HepG2 (cell line): ENCODE measurements around the gene SKIDA1. TPM values are rescaled to one million over a fixed set of nuclear protein-coding genes. Genes with fewer than 3 reads are reported as not detected.

ENCODE experiments used
- ELF3 ChIP-seq: IDR thresholded peaks from 2 replicates; pipeline ENCODE4 v1.6.1; 2016; ENCODE audit warnings: missing genetic modification reagents, missing compliant biosample characterization
- EZH2 ChIP-seq: conservative IDR thresholded peaks from 2 replicates; pipeline ENCODE4 v1.6.1; 2012; ENCODE audit warnings: mild to moderate bottlenecking, low read depth, low read length, moderate library complexity
- GLI4 ChIP-seq: sonication (generic); formaldehyde crosslinking; IDR thresholded peaks from 2 replicates; pipeline ENCODE4 v1.5.1; 2020; ENCODE audit warnings: missing genetic modification reagents, mild to moderate bottlenecking, moderate library complexity, borderline replicate concordance
- HMG20B ChIP-seq: conservative IDR thresholded peaks from 2 replicates; pipeline ENCODE4 v1.6.1; 2016; ENCODE audit warnings: missing genetic modification reagents, missing compliant biosample characterization
- HOXA7 ChIP-seq: sonication (generic); formaldehyde crosslinking; IDR thresholded peaks from 2 replicates; pipeline ENCODE4 v1.8.1; 2022; ENCODE audit warnings: mild to moderate bottlenecking, missing genetic modification reagents, moderate library complexity
- IKZF4 ChIP-seq: sonication (generic); formaldehyde crosslinking; IDR thresholded peaks from 2 replicates; pipeline ENCODE4 v1.5.1; 2020; ENCODE audit warnings: borderline replicate concordance, mild to moderate bottlenecking, low read depth, missing genetic modification reagents; ENCODE audit errors: not compliant biosample characterization
- NAIF1 ChIP-seq: sonication (generic); formaldehyde crosslinking; IDR thresholded peaks from 2 replicates; pipeline ENCODE4 v1.5.0; 2020; ENCODE audit warnings: mild to moderate bottlenecking, missing genetic modification reagents, borderline replicate concordance
- SCMH1 ChIP-seq: sonication (generic); formaldehyde crosslinking; IDR thresholded peaks from 2 replicates; pipeline ENCODE4 v1.9.0; 2021; ENCODE audit warnings: missing genetic modification reagents, mild to moderate bottlenecking, borderline replicate concordance
- SRY ChIP-seq: sonication (generic); formaldehyde crosslinking; IDR thresholded peaks from 2 replicates; pipeline ENCODE4 v1.8.0; 2022; ENCODE audit warnings: mild to moderate bottlenecking, missing genetic modification reagents
- ZFP37 ChIP-seq: sonication (generic); formaldehyde crosslinking; IDR thresholded peaks from 2 replicates; pipeline ENCODE4 v1.4.0; 2020; ENCODE audit warnings: missing genetic modification reagents, borderline replicate concordance
- ZNF343 ChIP-seq: sonication (generic); formaldehyde crosslinking; IDR thresholded peaks from 2 replicates; pipeline ENCODE4 v1.4.0; 2020; ENCODE audit warnings: mild to moderate bottlenecking, missing genetic modification reagents
- ZNF569 ChIP-seq: sonication (generic); formaldehyde crosslinking; IDR thresholded peaks from 2 replicates; pipeline ENCODE4 v1.5.0; 2020; ENCODE audit warnings: mild to moderate bottlenecking, missing genetic modification reagents, moderate library complexity, borderline replicate concordance
- ZNF607 ChIP-seq: sonication (generic); formaldehyde crosslinking; IDR thresholded peaks from 2 replicates; pipeline ENCODE4 v1.5.1; 2020; ENCODE audit warnings: missing genetic modification reagents, mild to moderate bottlenecking, borderline replicate concordance
- ZSCAN9 ChIP-seq: IDR thresholded peaks from 2 replicates; pipeline ENCODE4 v1.6.1; 2016; ENCODE audit warnings: borderline replicate concordance
- polyA plus RNA-seq, 8 experiments: library from polyadenylated mRNA; depleted of rRNA in 3 of 8; stranded (reverse) in 7 of 8; unstranded in 1 of 8; fragments of >200 nt; fragmentation: Illumina TruSeq in 4 of 8; extraction: Trizol in 4 of 8; gene quantifications; 2 replicates each; pipeline versions ENCODE4 v1.2.1 to v1.2.3, GENCODE V29; 2011 to 2016; ENCODE audit warnings: low read depth in 4 of 8, missing spikeins in 1 of 8, mixed read lengths in 1 of 8; ENCODE audit not compliant: insufficient read depth in 1 of 8
- total RNA-seq, 5 experiments: library from RNA; depleted of rRNA; stranded (reverse); fragments of >200 nt; fragmentation: Illumina TruSeq; extraction: Trizol; gene quantifications; 2 replicates each; pipeline ENCODE4 v1.2.3, GENCODE V29; 2016; ENCODE audit warnings: low read depth in 1 of 5
- TF ChIP-seq, protein P1 (sequence below), 2 experiments: sonication (generic) in 1 of 2; formaldehyde crosslinking in 1 of 2; IDR thresholded peaks; 2 replicates each; pipeline versions ENCODE4 v1.4.0 to v1.6.1; 2018 to 2020; ENCODE audit warnings: missing genetic modification reagents in 2 of 2, borderline replicate concordance in 1 of 2, low read depth in 1 of 2, mild to moderate bottlenecking in 1 of 2, missing biosample characterization in 1 of 2
- TF ChIP-seq, protein P2 (sequence below): sonication (generic); formaldehyde crosslinking; IDR thresholded peaks from 2 replicates; pipeline ENCODE4 v1.4.0; 2020; ENCODE audit warnings: mild to moderate bottlenecking, missing genetic modification reagents

The SKIDA1 gene
- total and polyA plus RNA-seq, 2 of the 13 experiments (the other 11 are each of a cell fraction or from before 2014, with no cell fraction given) = 0.73 to 1.5 TPM

GRCh38 chr10:21496343-21497176 lies 28.9 kb downstream of the SKIDA1 start (continued):
- TF ChIP-seq, protein P1, sequence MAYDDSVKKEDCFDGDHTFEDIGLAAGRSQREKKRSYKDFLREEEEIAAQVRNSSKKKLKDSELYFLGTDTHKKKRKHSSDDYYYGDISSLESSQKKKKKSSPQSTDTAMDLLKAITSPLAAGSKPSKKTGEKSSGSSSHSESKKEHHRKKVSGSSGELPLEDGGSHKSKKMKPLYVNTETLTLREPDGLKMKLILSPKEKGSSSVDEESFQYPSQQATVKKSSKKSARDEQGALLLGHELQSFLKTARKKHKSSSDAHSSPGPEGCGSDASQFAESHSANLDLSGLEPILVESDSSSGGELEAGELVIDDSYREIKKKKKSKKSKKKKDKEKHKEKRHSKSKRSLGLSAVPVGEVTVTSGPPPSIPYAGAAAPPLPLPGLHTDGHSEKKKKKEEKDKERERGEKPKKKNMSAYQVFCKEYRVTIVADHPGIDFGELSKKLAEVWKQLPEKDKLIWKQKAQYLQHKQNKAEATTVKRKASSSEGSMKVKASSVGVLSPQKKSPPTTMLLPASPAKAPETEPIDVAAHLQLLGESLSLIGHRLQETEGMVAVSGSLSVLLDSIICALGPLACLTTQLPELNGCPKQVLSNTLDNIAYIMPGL (CRISPR knock-in tag; IDR thresholded peaks at IDR 0.05; ENCODE audit: borderline replicate concordance in 1 of 2, low read depth in 1 of 2) = peak; percentile 68 to 93
- no peak for TF ChIP-seq SCMH1 (CRISPR knock-in tag)
- no peak for TF ChIP-seq EZH2
- TF ChIP-seq HMG20B (CRISPR knock-in tag) = no peak
- TF ChIP-seq ZNF569 (CRISPR knock-in tag) = no peak
- TF ChIP-seq, protein P2, sequence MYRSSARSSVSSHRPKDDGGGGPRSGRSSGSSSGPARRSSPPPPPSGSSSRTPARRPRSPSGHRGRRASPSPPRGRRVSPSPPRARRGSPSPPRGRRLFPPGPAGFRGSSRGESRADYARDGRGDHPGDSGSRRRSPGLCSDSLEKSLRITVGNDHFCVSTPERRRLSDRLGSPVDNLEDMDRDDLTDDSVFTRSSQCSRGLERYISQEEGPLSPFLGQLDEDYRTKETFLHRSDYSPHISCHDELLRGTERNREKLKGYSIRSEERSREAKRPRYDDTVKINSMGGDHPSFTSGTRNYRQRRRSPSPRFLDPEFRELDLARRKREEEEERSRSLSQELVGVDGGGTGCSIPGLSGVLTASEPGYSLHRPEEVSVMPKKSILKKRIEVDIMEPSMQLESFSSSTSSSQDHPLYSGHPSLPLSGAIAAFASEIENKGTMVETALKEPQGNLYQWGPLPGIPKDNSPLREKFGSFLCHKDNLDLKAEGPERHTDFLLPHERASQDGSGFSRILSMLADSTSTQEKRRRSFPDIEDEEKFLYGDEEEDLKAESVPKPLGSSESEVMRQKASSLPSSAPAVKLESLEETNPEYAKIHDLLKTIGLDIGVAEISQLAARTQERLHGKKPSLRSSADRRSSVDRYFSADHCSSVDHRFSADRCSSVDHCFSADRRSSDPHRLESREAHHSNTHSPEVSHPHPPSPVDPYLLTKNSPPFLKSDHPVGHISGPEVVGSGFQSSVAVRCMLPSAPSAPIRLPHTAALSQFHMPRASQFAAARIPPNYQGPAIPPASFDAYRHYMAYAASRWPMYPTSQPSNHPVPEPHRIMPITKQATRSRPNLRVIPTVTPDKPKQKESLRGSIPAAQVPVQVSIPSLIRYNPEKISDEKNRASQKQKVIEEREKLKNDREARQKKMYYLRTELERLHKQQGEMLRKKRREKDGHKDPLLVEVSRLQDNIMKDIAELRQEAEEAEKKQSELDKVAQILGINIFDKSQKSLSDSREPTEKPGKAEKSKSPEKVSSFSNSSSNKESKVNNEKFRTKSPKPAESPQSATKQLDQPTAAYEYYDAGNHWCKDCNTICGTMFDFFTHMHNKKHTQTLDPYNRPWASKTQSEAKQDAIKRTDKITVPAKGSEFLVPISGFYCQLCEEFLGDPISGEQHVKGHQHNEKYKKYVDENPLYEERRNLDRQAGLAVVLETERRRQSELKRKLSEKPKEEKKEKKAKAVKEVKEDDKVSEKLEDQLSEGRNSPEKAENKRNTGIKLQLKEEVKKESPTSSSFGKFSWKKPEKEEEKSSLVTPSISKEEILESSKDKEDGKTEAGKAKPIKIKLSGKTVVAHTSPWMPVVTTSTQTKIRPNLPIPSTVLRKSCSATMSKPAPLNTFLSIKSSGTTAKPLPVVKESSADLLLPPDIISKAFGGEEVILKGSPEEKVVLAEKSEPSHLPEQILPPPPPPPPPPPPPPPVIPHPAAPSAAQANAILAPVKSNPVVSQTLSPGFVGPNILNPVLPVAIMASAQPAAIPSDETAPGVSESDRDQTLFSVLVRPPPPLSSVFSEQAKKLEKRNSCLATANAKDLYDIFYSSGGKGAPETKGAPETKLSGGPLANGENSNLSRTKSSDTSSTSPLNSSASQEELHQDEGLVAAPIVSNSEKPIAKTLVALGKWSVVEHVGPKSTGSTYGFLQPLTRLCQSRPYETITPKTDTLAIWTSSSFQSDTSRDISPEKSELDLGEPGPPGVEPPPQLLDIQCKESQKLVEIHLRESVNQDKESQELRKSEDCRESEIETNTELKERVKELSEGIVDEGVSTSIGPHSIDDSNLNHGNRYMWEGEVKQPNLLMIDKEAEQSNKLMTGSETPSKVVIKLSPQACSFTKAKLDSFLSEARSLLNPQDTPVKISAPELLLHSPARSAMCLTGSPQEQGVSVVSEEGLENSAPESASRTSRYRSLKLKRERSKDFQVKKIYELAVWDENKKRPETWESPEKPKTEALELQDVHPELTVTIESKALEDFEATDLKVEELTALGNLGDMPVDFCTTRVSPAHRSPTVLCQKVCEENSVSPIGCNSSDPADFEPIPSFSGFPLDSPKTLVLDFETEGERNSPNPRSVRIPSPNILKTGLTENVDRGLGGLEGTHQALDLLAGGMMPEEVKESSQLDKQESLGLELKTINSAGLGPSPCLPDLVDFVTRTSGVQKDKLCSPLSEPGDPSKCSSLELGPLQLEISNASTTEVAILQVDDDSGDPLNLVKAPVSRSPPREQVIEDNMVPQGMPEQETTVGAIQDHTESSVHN (CRISPR knock-in tag) = peak; percentile 68; the same call in 1 of the 2 replicates
- 0 out of 2 replicates have a peak, but pooled peaks have one; percentile 24 for TF ChIP-seq ZSCAN9 (CRISPR knock-in tag)
- TF ChIP-seq ELF3 (CRISPR knock-in tag) = peak; percentile 43
- peak; percentile 61; the same call in 1 of the 2 replicates for TF ChIP-seq ZNF343 (CRISPR knock-in tag)
- TF ChIP-seq HOXA7 (CRISPR knock-in tag) = no peak; the same call in 1 of the 2 replicates
- TF ChIP-seq ZNF607 (CRISPR knock-in tag) = peak; percentile 53
- no peak for TF ChIP-seq ZFP37
- peak; percentile 93; the same call in 1 of the 2 replicates for TF ChIP-seq GLI4 (CRISPR knock-in tag)
- peak; percentile 92 for TF ChIP-seq IKZF4 (CRISPR knock-in tag)
- peak; percentile 56; the same call in 1 of the 2 replicates for TF ChIP-seq NAIF1 (CRISPR knock-in tag)
- peak; percentile 87 for TF ChIP-seq SRY (CRISPR knock-in tag)
